Activated CD4-positive, alpha-beta T cell treated with anti-CD3 and anti-CD28 coated beads, Interleukin-2, amount 50 U/mL, for 48 hours (primary cell): ENCODE data around the gene NHSL2.
"Not testable (repeated sequence)": the region's sequence is repeated elsewhere in the genome, so short reads cannot be mapped to it uniquely, and the experiment has no call there.

ENCODE experiments used
- DNase-seq, 2 experiments: peaks; one replicate each; pipeline ENCODE4 v3.0.0-alpha.2; 2020

NHSL2 gene

GRCh38 chrX:71927040-71927439 is 16.4 kb downstream of the NHSL2 start:
- DNase-seq: no peak

DNA sequence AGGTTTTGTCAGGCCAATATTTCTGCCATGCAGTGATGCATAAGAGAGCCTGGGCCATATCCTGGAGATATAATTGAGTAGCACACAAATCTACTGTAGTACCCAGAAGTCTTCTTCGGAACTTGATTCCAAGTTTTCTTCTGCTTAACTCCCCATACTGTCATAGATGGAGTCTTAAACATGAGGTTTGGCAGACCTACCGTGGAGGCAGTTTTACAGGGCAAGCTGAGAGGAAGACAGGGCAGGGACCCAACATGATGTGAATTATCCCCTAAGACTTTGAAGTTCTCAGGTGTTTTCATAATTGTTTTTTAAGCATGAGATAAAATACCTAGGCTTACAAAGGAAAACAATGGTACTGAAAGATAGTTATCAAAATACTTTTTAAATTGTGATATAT is 18.2 kb downstream of the NHSL2 start:
- no peak for DNase-seq

DNA sequence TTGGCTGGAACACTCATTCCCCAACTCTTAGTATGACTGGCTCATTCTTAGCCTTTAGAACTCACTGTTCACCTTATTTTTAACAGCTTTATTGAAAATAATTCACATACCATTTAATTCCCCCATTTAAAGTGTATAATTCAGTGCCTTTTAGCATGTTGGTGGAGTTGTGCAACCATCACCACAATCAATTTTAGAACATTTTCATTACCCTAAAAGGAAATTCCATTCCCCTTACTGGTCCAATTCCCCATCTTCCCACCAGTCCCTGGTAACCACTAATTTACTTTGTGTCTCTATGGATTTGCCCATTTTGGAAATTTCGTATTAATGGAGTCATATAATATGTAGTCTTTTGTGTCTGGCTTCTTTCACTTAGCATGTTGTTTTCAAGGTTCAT is 19.7 kb downstream of the NHSL2 start:
- DNase-seq: no peak

DNA sequence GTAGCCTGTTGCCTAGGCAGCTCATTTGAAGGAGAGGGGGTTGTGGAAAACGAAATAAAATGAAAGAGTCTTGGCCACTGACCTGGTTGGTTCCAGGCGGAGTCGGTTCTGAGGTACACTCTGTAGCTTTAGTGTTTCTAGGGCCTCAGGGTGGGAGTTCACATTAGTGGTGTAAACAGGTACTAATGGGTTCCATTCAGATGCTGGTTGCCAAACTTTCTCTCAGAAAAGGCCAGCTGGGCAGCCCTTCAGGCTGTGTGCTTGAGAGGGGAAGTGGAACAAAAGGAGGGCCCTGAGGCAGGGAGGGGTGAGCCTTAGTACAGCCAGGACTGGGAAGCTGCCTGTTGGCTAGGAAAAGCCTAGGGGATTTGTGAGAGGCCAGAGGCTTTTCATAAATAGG is 24.8 kb downstream of the NHSL2 start:
- no peak for DNase-seq

DNA sequence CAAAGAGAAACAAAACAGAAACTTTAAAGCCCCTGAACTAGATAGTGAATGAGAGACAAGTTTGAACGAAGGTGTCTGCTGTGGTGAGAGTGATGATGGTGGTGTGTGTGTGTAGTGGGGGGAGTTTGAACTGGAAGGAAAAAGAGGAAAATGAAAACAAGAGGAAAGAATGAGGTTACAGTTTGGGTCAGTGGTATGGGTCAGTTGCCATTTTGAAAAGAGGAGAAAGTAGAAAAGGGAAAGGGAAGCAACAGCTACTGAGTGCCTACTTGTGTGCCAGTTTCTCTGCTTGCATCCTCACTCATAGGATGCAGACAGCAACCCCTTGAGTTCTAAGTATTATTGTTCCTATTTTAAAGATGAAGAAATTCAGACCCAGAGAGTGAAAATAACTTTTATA is 26.0 kb downstream of the NHSL2 start:
- DNase-seq: no peak

DNA sequence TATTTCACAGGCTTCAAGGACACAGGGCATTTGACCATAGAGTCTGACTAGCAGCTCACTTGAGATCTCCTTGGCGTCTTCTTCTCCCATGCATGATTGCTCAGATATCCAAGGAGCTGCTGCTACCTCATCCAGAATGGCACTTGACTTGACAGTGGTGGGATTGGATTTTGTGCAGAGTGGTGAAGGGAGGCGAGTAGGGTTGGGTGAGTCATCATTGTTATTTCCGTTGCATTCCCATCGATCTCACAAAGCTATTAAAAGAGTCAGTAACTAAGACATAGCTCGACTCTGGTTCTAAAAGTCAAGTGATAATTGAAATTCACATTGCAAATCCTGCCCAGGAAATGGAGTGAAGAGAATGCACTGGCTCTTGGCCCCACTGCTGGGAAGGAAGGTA is 27.7 kb downstream of the NHSL2 start:
- DNase-seq: no peak

DNA sequence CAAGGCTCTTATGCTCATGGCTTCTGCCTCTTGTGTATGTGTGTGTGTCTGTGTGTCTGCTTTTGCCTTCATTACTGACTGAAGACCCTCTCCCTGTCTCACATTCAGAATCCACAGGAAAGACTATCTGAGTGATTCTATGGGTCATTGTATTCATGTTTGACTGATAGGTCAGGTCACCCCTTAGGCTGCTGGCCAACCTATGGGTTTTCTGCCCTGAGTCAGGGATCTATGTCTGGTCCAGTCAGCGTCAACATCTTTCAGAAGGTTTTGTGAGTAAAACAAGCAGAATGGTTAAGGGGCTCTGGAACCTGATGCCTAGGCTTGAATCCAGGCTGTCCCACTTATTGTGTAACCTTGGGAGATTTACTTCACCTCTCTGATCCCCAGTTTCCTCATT is 30.5 kb downstream of the NHSL2 start:
- no peak for DNase-seq

DNA sequence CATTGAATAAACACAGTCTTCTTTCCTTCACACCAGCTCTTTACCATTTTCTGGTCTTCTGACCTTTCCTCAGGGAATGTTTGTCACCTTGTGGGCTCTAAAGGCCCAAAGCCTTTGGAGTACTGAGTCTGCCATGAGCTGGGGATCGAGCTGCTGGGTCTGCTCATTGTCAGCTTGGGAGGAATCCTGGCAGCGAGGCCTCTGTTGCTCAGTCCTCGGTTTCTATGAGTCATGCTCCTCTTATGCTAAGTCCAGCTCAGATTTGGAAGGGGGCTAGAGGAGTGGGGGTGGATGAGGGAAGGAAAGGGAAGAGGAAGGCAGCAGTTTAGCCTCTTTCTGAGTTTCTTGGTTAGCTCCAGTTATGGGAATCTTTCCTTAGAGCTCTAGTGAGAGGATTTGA is 31.1 kb downstream of the NHSL2 start:
- DNase-seq: no peak

DNA sequence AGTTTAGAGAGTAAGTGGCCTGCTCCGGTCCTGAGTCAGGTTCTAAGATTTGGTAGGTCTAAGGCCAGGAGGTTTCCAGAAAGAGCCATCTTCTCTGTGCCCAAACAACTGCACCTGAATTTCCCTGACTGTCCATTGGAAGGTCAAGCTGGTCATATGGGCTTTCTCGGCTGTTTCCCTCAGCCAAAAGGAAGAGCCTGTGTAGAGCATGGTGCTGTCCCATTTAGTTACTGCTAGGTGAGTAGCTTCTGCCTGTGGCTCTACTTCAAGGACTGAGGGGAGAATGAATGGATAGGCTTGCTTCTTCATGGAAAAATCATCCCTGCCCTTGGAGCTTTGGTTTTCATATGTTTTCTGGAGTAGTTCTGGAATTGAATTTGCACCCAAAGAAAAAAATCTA is 33.7 kb downstream of the NHSL2 start:
- DNase-seq: no peak

DNA sequence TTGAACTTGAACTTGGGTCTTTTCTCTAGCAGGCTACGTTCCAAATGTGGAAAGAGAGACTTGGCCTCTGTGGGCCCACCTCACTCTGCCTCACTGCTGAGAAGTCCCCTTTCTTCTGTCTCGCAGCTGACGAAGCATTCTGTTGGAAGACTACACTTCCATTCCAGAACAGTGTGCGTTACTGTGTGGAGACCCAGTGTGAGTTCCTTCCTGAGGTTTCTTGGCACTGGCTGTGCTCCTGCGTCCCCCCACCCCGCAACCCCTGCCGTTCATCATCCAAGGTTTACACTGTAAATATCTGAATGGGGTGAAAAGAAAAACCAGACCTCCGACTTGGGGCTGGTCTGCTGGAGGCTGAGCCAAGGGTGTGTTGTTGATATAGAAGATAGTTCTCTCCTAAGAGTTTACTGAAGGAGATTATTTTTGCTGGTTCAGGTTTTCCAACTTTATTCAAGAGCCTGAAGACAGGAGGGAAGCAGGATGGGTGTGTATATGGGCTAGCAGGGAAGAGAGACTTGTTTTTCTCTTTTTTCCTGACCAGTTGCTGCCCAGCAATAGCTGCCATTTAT is 34.7 kb downstream of the NHSL2 start:
- DNase-seq: no peak

GRCh38 chrX:71949363-71949762 is 38.7 kb downstream of the NHSL2 start:
- no peak for DNase-seq

GRCh38 chrX:71949844-71950445 is 39.3 kb downstream of the NHSL2 start:
- no peak for DNase-seq

GRCh38 chrX:71953391-71953790 is 42.7 kb downstream of the NHSL2 start:
- no peak for DNase-seq

DNA sequence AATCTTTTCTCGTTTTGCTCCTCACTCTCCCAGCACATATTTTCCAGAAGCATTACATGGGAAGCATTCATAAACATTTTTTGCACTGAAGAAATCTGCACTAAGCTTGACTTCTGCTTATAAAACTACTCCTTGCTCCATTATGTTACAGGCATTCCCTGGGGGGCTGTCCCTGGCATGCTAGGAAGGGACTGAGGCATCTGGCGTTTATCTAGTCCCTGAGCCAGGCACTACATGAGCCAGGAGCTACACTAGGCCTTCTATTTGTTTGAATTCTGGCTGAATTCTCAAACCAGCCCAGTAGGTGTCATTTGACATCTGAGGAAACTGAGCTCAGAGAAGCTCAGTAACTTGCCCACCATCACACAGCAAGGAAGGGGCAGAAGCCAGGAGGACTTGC is 43.3 kb downstream of the NHSL2 start:
- DNase-seq: no peak

- no peak for DNase-seq
These were observed 43.8 kb downstream of the NHSL2 start for GRCh38 chrX:71954458-71954857.

- no peak for DNase-seq
These were observed 45.0 kb downstream of the NHSL2 start for GRCh38 chrX:71955530-71956120.

- DNase-seq: no peak
These were observed 47.6 kb downstream of the NHSL2 start for GRCh38 chrX:71958281-71958675.

GRCh38 chrX:71964184-71964583 is 53.5 kb downstream of the NHSL2 start:
- DNase-seq: not testable (repeated sequence)

GRCh38 chrX:71974916-71975315 is 64.3 kb downstream of the NHSL2 start:
- DNase-seq: no peak

GRCh38 chrX:71976753-71977152 is 66.1 kb downstream of the NHSL2 start:
- DNase-seq: no peak

- no peak for DNase-seq
These were observed 67.5 kb downstream of the NHSL2 start for GRCh38 chrX:71978164-71978563.

DNA sequence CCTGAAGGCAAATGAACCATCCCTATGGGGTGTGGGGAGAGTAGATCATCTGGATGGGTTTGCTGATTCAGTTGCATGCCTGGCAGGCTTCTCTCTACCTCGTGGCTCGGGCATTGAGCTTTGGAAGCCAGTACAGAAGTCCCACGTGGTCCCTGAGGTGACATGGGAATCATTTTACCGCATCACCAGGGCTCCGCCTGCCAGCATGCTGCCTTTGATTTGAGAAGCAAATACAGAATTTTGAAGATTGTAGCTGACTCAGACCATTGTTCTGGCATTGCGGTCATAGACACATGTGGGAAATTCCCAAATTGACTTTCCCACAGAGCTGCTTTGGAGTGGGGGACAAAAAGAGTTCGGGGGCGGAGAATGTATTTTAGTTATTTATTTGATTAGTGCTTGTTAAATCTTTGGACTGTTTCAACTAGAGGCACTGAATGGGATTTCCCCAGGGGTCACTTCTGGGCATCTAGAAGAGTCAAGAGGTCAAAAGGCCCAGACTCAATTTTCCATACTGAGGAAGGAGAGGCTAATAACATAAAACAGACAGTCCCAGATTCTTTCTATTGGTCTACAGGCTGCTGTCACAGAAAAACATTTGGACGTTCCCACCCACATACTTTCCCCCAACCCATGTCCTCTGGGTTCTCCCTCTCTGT is 79.3 kb downstream of the NHSL2 start:
- no peak for DNase-seq

GRCh38 chrX:71990518-71990917 is 79.9 kb downstream of the NHSL2 start:
- DNase-seq: no peak

GRCh38 chrX:71991164-71991563 is 80.5 kb downstream of the NHSL2 start:
- DNase-seq: no peak
